Astrocyte (in vitro differentiated cells and primary cell): Measurements from ENCODE around the gene CREB3L2. TPM values are rescaled to one million over a fixed set of nuclear protein-coding genes. Genes with fewer than 3 reads are reported as not detected.

Source experiments
- DNase-seq: peaks from one replicate; pipeline ENCODE4 v3.0.0-alpha.2; 2010; ENCODE audit warnings: low read depth
- FAIRE-seq: peaks from 2 replicates; lab custom pipeline; 2011; peaks lifted over from hg19 to GRCh38; lab: Jason Lieb, UNC
- H2AFZ ChIP-seq: 2 replicates; pipeline ENCODE4 v1.6.0; 2012; ENCODE audit warnings: low read depth, low read length, inconsistent platforms
- H3K27ac ChIP-seq: 2 replicates; pipeline ENCODE4 v1.5.1; 2011; ENCODE audit warnings: low read depth, low read length, inconsistent platforms
- H3K27me3 ChIP-seq: 2 replicates; pipeline ENCODE4 v1.6.0; 2011; ENCODE audit warnings: low read length, inconsistent platforms; ENCODE audit not compliant: insufficient read depth
- H3K36me3 ChIP-seq: 2 replicates; pipeline ENCODE4 v1.5.1; 2011; ENCODE audit warnings: low read length, inconsistent platforms; ENCODE audit not compliant: insufficient read depth
- H3K4me1 ChIP-seq: 2 replicates; pipeline ENCODE4 v1.5.1; 2011; ENCODE audit warnings: low read length, inconsistent platforms; ENCODE audit not compliant: insufficient read depth
- H3K4me2 ChIP-seq: 2 replicates; pipeline ENCODE4 v1.6.0; 2012; ENCODE audit warnings: low read length, inconsistent platforms
- H3K4me3 ChIP-seq: 2 replicates; pipeline ENCODE4 v1.5.1; 2011; ENCODE audit warnings: low read depth, mild to moderate bottlenecking, low read length, inconsistent platforms; ENCODE audit not compliant: insufficient read depth
- H3K79me2 ChIP-seq: 2 replicates; pipeline ENCODE4 v1.6.0; 2012; ENCODE audit warnings: mild to moderate bottlenecking, low read length, inconsistent platforms; ENCODE audit not compliant: insufficient read depth
- H3K9ac ChIP-seq: 2 replicates; pipeline ENCODE4 v1.6.0; 2012; ENCODE audit warnings: mild to moderate bottlenecking, low read length, inconsistent platforms
- H3K9me3 ChIP-seq: 2 replicates; pipeline ENCODE4 v1.5.1; 2012; ENCODE audit warnings: low read depth, mild to moderate bottlenecking, low read length, inconsistent platforms; ENCODE audit not compliant: insufficient read depth
- H4K20me1 ChIP-seq: 2 replicates; pipeline ENCODE4 v1.6.0; 2012; ENCODE audit warnings: low read length, inconsistent platforms; ENCODE audit not compliant: insufficient read depth
- H3K27ac Mint-ChIP-seq: one replicate; pipeline ENCODE4 v1.8.0; 2021; ENCODE audit warnings: mild to moderate bottlenecking, mixed read lengths; ENCODE audit not compliant: unreplicated experiment
- H3K27me3 Mint-ChIP-seq: one replicate; pipeline ENCODE4 v1.8.0; 2021; ENCODE audit warnings: low read depth, mixed read lengths; ENCODE audit not compliant: unreplicated experiment
- H3K36me3 Mint-ChIP-seq: one replicate; pipeline ENCODE4 v1.8.0; 2021; ENCODE audit warnings: low read depth, mixed read lengths; ENCODE audit not compliant: unreplicated experiment
- H3K4me1 Mint-ChIP-seq: one replicate; pipeline ENCODE4 v1.8.0; 2021; ENCODE audit warnings: low read depth, mixed read lengths; ENCODE audit not compliant: unreplicated experiment
- H3K4me3 Mint-ChIP-seq: one replicate; pipeline ENCODE4 v1.8.0; 2021; ENCODE audit warnings: mild to moderate bottlenecking, moderate library complexity, mixed read lengths; ENCODE audit not compliant: unreplicated experiment
- H3K9me3 Mint-ChIP-seq: one replicate; pipeline ENCODE4 v1.8.0; 2021; ENCODE audit warnings: mild to moderate bottlenecking, mixed read lengths; ENCODE audit not compliant: unreplicated experiment
- EZH2 ChIP-seq: IDR thresholded peaks from 2 replicates; pipeline ENCODE4 v1.6.1; 2012; ENCODE audit warnings: mild to moderate bottlenecking, low read length, inconsistent platforms; ENCODE audit not compliant: insufficient read depth
- total RNA-seq: library from RNA; stranded (reverse); gene quantifications from 2 replicates; pipeline ENCODE4 v1.2.1, GENCODE V29; 2021
- TF ChIP-seq, protein P1 (sequence below): IDR thresholded peaks from 2 replicates; pipeline ENCODE4 v1.5.1; 2011; ENCODE audit warnings: low read depth, mild to moderate bottlenecking, inconsistent platforms, low read length, moderate library complexity; ENCODE audit not compliant: insufficient read depth

The CREB3L2 gene
- total RNA-seq, 1 donor from 2014 or later = 116 TPM

DNA sequence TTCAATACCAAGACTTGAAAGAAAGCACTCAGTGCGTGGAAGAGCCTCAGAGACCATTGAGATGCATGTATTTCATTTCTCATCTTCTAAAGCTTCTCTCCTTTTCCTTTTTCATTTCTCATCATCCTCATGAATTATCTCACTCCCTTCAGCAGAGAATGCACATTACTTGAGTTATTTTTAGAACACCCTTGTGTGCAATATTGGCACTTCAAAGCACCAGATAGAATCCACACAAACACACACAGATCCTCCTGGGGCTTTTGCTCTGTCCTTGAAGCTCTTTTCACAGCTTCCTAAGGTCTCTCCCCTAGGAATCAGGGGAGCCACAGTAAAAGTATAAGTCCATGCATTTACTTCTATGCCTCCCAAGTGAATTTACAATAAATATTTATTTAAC, 173.4 kb downstream of the CREB3L2 start:
- H3K27me3 ChIP-seq = no peaks in the 10 kb centered on the region
- H3K4me3 ChIP-seq = no peak overlapping the region
- no peak overlapping the region for H2AFZ ChIP-seq
- H3K4me1 ChIP-seq = no peaks in the 10 kb centered on the region
- H4K20me1 ChIP-seq = no peaks in the 10 kb centered on the region
- no peaks in the 10 kb centered on the region for H3K79me2 ChIP-seq
- no peak overlapping the region for H3K4me3 Mint-ChIP-seq
- peaks cover 22% of the 10 kb centered on the region for H3K9me3 Mint-ChIP-seq
- peaks cover 3% of the 10 kb centered on the region for H3K4me1 Mint-ChIP-seq
- H3K36me3 Mint-ChIP-seq = peaks cover 25% of the 10 kb centered on the region
- no peak overlapping the region for H3K9ac ChIP-seq
- no peak overlapping the region for H3K27ac ChIP-seq
- peaks cover under 1% of the 10 kb centered on the region for H3K36me3 ChIP-seq
- peaks cover 2% of the 10 kb centered on the region for H3K9me3 ChIP-seq
- H3K4me2 ChIP-seq = no peak overlapping the region
- FAIRE-seq = no peak
- TF ChIP-seq, protein P1, sequence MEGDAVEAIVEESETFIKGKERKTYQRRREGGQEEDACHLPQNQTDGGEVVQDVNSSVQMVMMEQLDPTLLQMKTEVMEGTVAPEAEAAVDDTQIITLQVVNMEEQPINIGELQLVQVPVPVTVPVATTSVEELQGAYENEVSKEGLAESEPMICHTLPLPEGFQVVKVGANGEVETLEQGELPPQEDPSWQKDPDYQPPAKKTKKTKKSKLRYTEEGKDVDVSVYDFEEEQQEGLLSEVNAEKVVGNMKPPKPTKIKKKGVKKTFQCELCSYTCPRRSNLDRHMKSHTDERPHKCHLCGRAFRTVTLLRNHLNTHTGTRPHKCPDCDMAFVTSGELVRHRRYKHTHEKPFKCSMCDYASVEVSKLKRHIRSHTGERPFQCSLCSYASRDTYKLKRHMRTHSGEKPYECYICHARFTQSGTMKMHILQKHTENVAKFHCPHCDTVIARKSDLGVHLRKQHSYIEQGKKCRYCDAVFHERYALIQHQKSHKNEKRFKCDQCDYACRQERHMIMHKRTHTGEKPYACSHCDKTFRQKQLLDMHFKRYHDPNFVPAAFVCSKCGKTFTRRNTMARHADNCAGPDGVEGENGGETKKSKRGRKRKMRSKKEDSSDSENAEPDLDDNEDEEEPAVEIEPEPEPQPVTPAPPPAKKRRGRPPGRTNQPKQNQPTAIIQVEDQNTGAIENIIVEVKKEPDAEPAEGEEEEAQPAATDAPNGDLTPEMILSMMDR = no peak
- no peak for TF ChIP-seq EZH2
- DNase-seq = no peak
- no peak overlapping the region for H3K27ac Mint-ChIP-seq
- H3K27me3 Mint-ChIP-seq = no peaks in the 10 kb centered on the region

DNA sequence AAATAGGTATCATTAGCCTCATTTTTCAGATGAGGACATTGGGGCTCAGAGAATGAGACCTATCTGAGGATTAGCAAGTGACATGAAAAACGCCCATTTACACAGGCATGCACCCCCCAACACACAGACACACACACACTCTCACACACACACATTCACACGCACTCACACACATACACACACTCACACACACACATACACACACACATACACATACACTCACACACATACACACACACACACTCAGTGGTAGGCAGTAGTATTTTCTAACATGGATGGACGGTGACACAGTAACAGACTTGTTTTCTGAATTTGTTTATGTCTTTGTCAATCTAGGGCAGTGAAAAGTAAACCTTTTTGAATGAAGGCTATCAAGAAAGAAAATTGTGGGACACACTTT, 176.4 kb downstream of the CREB3L2 start:
- H3K4me1 ChIP-seq = peaks cover 7% of the 10 kb centered on the region
- no peak overlapping the region for H3K4me3 ChIP-seq
- FAIRE-seq (peak; percentile 60), DNase-seq (no peak)
- Mint-ChIP-seq H3K9me3 (peaks cover 2% of the 10 kb centered on the region), H3K27ac (no peak overlapping the region), H3K36me3 (peaks cover 3% of the 10 kb centered on the region), H3K4me3 (no peak overlapping the region), H3K4me1 (peaks cover 15% of the 10 kb centered on the region), H3K27me3 (no peaks in the 10 kb centered on the region)
- H3K9me3 ChIP-seq = no peaks in the 10 kb centered on the region
- H3K36me3 ChIP-seq = no peaks in the 10 kb centered on the region
- no peak for TF ChIP-seq EZH2
- TF ChIP-seq, protein P1 = no peak
- H4K20me1 ChIP-seq = no peaks in the 10 kb centered on the region
- H3K9ac ChIP-seq = no peak overlapping the region
- no peak overlapping the region for H3K27ac ChIP-seq
- no peak overlapping the region for H2AFZ ChIP-seq
- no peaks in the 10 kb centered on the region for H3K27me3 ChIP-seq
- H3K4me2 ChIP-seq = no peak overlapping the region
- H3K79me2 ChIP-seq = no peaks in the 10 kb centered on the region

Other genes starting within 250 kb of the CREB3L2 start
- 6.3 and 7.5 TPM in 2 replicates for gene DGKI, start 155.1 kb downstream of the CREB3L2 start, total RNA-seq
- not detected in 2 replicates for gene AKR1D1, start 74.4 kb upstream of the CREB3L2 start, total RNA-seq